D341Med (cell line): ENCODE results near the gene AIFM3.
"Not testable (repeated sequence)": the region's sequence is repeated elsewhere in the genome, so short reads cannot be mapped to it uniquely, and the experiment has no call there.

Experiments
- DNase-seq: peaks from one replicate; pipeline ENCODE4 v3.0.0; 2012; ENCODE audit warnings: low spot score

The AIFM3 gene, protein sequence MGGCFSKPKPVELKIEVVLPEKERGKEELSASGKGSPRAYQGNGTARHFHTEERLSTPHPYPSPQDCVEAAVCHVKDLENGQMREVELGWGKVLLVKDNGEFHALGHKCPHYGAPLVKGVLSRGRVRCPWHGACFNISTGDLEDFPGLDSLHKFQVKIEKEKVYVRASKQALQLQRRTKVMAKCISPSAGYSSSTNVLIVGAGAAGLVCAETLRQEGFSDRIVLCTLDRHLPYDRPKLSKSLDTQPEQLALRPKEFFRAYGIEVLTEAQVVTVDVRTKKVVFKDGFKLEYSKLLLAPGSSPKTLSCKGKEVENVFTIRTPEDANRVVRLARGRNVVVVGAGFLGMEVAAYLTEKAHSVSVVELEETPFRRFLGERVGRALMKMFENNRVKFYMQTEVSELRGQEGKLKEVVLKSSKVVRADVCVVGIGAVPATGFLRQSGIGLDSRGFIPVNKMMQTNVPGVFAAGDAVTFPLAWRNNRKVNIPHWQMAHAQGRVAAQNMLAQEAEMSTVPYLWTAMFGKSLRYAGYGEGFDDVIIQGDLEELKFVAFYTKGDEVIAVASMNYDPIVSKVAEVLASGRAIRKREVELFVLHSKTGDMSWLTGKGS

GRCh38 chr22:20966883-20967696 is at the start of gene AIFM3:
Gene AIFM3 (plus strand): TSS chr22:20967255. CDS start chr22:20967945, 690 bp downstream.
- DNase-seq, result no peak

DNA sequence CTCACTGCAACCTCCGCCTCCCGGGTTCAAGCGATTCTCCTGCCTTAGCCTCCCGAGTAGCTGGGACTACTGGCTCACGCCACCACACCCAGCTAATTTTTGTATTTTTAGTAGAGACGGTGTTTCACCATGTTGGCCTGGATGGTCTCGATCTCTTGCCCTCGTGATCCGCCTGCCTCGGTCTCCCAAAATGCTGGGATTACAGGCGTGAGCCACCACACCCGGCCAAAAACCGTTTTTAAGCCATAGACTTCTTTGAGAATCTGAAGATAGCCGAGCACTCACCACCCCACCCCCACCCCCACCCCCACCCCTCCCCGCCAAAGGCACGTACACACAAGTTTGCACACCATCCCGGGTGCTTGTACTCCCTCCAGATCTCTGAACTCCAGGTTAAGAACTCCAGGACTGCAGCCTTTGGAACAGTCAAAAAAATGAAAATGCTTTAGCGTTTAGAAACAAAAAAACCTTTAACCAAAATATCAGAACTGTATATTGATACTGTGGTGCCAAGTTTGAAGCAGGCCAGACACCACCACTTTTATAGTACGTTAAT is 48.3 kb upstream of the AIFM3 start:
- DNase-seq, result peak; percentile 38

- DNase-seq, result no peak
Measured at GRCh38 chr22:20919718-20920117, 47.3 kb upstream of the AIFM3 start.

DNA sequence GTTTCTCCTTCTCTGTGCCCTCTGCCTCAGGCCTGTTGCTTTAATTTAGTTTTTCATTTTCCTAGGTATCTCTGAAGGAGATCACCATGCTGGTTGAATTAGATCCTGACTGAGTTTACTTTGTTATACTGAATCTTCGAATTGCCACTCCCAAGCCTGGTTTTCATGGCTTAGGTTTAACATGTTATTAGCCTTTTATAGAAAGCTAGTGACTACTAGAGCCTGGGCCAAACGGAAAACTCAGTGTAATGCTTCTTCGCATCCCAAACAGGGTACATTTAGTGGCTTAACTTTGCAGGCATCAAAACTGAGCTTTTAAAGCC is 46.2 kb upstream of the AIFM3 start:
- DNase-seq, result no peak

DNA sequence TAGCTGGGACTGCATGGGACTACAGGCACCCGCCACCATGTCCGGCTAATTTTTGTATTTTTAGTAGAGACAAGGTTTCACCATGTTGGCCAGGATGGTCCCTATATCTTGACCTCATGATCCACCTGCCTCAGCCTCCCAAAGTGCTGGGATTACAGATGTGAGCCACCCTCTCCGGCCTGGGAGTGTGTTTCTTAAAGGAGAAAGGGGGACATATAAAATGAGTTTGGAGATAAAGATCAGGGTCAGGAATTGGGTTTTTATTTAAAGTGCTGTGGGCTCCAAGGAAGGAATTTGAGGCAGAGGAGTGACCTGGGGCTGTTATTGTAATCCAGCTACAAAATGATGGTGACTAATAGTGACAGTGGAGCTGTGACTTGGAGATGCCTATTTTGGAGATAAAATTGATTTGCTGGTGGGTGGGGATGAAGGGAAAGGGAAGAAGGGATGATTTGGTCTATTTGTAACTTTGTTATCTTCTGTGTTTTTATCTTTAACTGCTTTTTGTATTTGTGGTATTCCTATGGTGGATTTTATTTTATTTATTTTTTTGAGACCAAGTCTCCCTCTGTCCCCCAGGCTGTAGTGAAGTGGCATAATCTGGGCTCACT is 44.8 kb upstream of the AIFM3 start:
- no peak for DNase-seq

DNA sequence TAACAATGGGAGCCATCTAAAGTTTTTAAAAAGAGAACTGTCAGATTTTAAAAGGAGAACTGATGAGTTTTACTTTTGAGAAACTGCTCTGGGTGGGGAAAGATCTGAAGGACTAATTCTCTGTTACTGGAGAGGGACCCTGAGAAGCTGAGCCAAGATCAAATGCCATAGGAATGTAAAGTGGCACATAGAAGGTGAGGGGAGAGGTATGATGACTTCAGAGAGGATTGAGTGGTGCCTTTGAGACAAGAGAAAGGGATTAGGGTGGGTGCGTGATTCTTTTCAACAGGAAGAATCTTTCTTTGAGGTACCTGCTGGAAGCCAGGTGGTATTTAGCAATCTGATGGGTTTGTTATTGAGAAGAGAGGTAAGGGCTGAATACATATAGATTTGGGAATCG is 40.8 kb upstream of the AIFM3 start:
- no peak for DNase-seq

DNA sequence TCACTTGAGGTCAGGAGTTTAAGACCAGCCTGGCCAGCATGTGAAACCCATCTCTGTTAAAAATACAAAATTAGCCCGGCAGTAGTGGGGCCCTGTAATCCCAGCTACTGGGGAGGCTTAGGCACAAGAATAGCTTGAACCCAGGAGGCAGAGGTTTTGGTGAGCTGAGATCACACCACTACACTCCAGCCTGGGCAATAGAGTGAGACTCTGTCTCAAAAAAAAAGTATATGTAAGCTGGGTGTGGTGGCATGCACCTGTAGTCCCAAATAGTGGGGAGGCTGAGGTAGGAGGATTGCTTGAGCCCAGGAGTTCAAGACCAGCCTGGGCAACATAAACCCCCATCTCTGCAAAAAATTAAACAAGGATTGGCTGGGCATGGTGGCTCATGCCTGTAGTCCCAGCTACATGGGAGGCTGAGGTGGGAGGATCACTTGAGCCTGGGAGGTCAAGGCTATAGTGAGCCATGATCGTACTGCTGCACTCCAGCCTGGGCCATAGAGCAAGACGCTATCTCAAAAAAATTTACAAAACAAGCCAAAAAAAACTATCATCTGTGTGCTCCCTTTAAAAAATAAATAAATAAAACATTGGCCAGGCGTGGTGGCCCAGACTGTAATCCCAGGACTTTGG is 39.0 kb upstream of the AIFM3 start:
- DNase-seq, result no peak

- no peak for DNase-seq
Measured at GRCh38 chr22:20928573-20928967, 38.5 kb upstream of the AIFM3 start.

DNA sequence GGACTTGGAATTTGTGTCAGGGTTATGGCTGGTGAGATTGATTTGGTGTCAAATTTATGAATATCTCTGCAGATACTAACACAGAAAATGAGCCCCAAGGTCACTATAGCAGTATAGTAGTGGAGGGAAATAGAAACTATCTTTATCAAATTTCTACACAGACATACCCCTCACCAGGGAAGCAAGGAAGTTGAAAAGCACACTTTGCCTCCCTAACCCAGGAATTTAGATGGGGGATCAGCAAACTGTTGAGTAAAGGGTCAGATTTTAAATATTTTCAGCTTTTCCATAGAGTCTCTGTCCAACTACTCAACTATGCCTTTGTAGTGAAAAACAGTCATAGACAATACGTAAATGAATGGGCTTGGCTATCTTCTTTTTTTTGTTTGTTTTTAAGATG is 37.1 kb upstream of the AIFM3 start:
- DNase-seq, result no peak

- not testable (repeated sequence) for DNase-seq
Measured at GRCh38 chr22:20930435-20930834, 36.6 kb upstream of the AIFM3 start.

- DNase-seq, result no peak
Measured at GRCh38 chr22:20931126-20931654, 35.9 kb upstream of the AIFM3 start.

GRCh38 chr22:20933910-20934309 is 33.1 kb upstream of the AIFM3 start:
- no peak for DNase-seq

GRCh38 chr22:20935049-20935448 is 32.0 kb upstream of the AIFM3 start:
- not testable (repeated sequence) for DNase-seq

- DNase-seq, result not testable (repeated sequence)
Measured at GRCh38 chr22:20935780-20936539, 31.1 kb upstream of the AIFM3 start.

DNA sequence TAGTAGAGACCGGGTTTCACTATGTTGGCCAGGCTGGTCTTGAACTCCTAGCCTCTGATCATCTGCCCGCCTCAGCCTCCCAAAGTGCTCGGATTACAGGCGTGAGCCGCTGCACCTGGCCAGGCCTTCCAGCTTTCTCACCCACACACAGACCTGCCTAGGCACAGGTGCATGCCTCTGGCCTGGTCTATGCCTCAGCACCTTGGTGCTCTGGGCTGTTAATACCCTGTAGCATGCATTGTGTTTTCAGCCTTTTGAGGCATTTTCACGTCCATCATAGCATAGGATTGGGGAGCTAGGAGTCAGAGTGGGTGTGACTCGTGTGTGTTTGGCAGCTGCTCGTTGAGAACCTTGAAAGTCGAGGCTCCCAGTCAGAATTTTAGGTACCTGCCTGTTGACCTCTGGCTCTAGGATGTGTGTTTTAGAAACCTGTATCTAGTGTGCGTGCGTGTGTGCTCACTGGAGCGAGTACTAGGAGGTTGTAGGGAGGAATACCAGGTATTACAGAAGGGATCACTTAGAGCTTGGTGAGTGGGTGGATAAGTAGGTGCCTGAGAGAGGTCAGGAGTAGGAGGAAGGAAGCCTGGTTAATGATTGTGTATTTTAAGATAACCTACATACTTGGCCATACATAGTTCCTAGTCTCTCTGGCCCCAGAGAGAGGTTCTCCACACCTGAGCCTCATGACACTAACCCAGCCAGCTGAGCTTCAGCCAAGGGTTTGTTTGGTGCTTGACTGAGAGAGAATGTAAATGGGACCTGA is 29.8 kb upstream of the AIFM3 start:
- DNase-seq, result no peak

DNA sequence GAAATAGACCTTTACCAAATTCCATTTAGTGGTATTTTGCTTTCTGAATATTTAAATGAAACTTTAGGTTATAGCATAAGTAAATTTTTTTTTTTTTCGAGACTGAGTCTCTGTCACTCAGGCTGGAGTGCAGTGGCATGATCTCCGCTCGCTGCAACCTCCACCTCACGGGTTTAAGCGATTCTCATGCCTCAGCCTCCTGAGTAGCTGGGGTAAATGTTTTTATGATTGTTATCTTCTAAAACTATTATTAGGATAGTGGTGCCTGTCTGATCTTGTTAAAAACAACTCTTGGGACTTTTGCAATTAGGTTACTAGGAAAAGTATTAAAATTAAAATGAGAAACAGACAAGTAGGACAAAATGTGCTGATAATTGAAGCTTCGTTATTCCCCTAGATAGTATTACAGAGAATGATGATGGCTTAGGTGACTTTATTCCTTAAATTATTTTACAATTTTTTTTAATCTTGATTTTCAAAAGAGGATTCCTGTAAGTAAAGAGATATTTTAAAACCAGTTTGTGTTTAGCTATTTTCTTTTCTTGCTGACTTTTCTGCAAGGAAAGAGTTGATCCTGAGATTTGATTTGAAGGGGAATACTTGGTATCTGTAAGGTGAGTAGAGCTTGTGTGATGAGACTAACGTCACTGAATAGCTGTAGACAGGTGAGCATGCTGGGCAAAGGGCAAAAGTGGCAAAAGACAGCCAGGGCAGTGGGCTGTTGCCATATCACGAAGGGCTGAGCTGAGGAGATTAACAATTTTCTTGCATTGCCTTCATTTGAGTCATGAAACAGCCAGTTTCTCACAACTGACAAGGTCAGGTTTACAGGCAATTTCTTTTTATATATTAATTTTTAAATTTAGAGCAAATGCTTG is 29.0 kb upstream of the AIFM3 start:
- no peak for DNase-seq

DNA sequence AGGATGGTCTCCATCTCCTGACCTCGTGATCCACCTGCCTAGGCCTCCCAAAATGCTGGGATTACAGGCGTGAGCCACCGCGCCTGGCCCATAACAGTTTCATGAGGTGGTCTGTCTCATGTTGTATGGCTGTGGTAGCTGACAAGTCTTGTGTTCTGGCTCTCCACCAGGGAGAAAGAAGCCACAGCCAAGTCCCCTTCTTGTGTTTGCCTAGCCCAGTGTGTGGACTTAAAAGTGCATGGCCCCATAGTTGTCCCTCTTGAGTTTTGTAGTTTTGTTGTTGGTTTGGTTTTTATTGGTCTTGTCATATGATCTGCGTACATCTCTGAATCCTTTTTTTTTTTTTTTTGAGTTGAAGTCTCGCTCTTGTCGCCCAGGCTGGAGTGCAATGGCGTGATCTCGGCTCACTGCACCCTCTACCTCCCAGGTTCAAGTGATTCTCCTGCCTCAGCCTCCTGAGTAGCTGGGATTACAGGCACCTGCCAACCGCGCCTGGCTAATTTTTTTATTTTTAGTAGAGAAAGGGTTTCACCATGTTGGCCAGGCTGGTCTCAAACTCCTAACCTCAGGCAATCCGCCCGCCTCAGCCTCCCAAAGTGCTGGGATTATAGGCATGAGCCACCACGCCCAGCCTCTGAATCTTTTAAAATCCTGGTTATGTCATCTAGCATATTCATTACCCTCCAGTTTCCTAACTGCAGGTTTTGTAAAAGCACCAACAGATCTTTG is 27.4 kb upstream of the AIFM3 start:
- DNase-seq, result not testable (repeated sequence)

- DNase-seq, result no peak
Measured at GRCh38 chr22:20940186-20940651, 26.8 kb upstream of the AIFM3 start.
